GM21526 (cell line): ENCODE data around the gene SLC35G6.
"Not testable (repeated sequence)": the region's sequence is repeated elsewhere in the genome, so short reads cannot be mapped to it uniquely, and the experiment has no call there.

ENCODE experiments used
- ATAC-seq: cut with Tn5 transposase; IDR thresholded peaks from one replicate; pipeline ENCODE4 v1.9.1; 2021; ENCODE audit warnings: moderate library complexity; ENCODE audit not compliant: unreplicated experiment, low FRiP score

Gene SLC35G6

GRCh38 chr17:7459961-7460545 lies 21.2 kb upstream of the SLC35G6 start:
- ATAC-seq: no peak

- ATAC-seq: no peak
These were observed 20.2 kb upstream of the SLC35G6 start for GRCh38 chr17:7460850-7461660.

- no peak for ATAC-seq
These were observed 18.5 kb upstream of the SLC35G6 start for GRCh38 chr17:7462474-7463371.

- ATAC-seq: no peak
These were observed 17.8 kb upstream of the SLC35G6 start for GRCh38 chr17:7463372-7463846.

- ATAC-seq: no peak
These were observed 17.2 kb upstream of the SLC35G6 start for GRCh38 chr17:7464081-7464480.

DNA sequence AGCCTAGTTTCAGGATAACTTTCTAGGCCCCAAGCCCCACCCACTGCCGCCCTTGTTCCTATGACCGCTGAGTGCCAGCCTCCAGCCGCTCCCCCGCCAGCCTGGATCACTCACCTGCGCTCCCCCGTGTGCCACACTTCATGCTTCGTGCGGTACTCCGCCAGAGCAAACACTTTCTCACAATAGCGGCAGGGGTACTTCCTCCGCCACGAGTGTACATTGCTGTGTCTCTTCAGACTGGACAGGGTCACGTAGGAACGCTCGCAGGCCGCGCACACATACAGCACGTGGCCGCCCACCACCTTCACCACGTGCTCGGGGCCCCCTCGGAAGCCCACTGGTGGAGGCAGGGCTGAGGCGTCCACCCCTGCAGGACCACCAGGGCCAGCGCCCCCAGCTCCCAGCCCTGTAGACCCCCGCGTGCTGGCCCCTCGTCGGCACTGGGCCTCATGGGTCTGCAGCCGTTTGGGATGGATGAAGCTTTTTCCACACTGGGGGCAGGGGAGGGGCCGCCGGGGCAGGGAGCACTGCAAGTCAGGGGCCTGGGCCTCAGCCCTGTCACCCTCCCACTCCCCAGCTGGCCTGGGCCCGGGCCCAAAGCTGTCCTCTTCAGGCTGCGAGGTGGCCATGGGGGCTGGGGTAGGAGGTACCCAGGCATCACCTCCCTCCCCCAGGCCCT lies 15.5 kb upstream of the SLC35G6 start:
- no peak for ATAC-seq

- no peak for ATAC-seq
These were observed 15.0 kb upstream of the SLC35G6 start for GRCh38 chr17:7466318-7466638.

GRCh38 chr17:7466639-7467341 lies 14.5 kb upstream of the SLC35G6 start:
- ATAC-seq: no peak

DNA sequence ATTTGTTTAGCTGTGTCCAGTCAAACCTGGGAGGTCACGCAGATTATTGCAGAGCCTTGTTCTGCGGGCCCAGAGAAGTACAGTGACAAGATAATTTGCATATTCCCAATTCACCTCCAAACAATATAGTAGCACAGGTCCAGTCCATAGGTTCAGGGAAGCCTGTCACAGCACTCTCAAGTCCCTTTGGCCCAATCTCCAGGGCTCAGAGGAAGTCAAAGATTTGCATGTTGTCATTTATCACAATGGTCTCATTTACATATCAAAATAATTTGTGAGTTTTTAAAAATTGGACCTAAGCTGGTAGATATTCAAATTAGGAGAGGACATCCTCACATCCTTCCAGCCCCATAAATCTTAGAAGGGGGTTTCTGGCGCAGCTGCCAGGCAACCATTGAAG lies 13.7 kb upstream of the SLC35G6 start:
- ATAC-seq: no peak

DNA sequence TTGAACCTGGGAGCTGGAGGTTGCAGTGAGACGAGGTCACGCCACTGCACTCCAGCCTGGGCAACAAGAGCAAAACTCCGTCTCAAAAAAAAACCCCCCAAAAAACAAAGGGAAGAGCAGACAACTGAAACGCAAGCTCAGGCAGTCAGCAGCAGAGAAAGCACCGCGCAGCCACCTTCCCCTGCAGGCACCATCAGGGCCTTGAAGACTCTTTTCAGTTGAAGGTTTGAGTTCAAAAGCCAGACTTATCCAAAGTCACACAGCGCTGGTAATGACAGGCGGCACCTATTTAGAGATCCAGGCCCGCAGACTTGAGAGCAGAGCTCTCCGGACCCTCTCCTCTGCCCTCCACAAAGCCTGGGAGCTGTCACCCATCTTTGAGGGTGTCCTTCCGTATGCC lies 13.0 kb upstream of the SLC35G6 start:
- no peak for ATAC-seq

- no peak for ATAC-seq
These were observed 12.3 kb upstream of the SLC35G6 start for GRCh38 chr17:7468804-7469389.

GRCh38 chr17:7469843-7470242 lies 11.4 kb upstream of the SLC35G6 start:
- ATAC-seq: not testable (repeated sequence)

- not testable (repeated sequence) for ATAC-seq
These were observed 10.7 kb upstream of the SLC35G6 start for GRCh38 chr17:7470457-7470973.

- no peak for ATAC-seq
These were observed 9.5 kb upstream of the SLC35G6 start for GRCh38 chr17:7471729-7472128.

- not testable (repeated sequence) for ATAC-seq
These were observed 6.5 kb upstream of the SLC35G6 start for GRCh38 chr17:7474767-7475166.

DNA sequence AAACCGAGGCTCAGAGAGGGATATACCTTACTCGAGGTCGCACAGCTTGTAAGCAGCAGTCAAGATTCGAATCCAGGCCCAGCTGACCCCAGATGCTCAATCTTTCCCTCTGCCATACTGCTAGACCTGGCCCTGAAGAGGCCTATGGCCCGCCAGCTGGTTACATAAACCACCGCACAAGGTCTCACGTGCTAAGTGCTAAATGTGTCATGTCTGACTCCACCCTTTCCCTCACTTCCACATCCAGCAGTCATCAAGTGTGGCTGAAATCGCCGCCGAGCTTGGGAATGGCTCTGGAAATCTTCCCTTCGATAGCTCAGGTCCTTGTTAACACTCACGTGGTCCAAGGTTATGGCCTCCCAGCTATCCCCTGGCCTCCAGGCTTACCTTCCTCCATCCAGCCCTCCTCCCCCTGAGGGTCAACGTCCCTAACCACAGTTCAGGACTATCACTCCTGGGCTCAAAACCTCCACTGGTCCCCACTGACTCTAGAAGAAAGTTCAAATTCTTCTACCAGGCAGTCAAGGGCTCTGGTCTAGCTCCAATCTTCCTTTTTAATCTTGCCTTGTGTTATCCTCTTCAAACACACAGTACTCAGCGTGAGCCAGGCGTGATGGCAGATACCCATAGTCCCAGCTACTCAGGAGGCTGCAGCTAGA lies 5.4 kb upstream of the SLC35G6 start:
- no peak for ATAC-seq

DNA sequence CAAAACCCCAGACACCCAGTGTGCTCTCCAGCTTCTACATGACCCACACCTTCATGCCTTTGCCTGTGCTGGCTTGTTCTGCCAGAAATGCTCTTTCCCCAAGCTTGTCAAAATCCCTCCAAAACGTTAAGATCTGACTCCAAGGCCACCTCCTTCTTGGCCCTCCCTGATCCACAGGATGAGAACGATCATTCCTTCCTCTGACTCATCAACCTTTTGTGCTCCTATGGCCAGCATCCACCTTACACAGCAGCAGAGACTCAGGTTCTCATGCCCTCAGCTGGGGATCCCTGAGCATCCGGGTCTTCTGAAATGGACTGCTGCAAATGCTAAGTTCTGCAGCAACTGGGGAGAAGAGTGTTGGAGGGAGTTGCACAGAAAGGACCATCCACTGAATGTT lies 4.8 kb upstream of the SLC35G6 start:
- no peak for ATAC-seq

GRCh38 chr17:7476951-7477350 lies 4.3 kb upstream of the SLC35G6 start:
- ATAC-seq: no peak
